KMS-11 (cell line): ENCODE measurements around the gene GRM7.

Experiments used
- H2AFZ ChIP-seq: fragments of 200-600 bp; sonication (generic); 2 replicates; pipeline ENCODE4 v1.6.1; 2016; ENCODE audit warnings: antibody characterized with exemption, mixed run types, low read depth
- H3K27ac ChIP-seq: fragments of 200-600 bp; sonication (generic); 2 replicates; pipeline ENCODE4 v1.6.1; 2016; ENCODE audit warnings: mild to moderate bottlenecking, mixed run types
- H3K27me3 ChIP-seq: fragments of 200-600 bp; sonication (generic); 2 replicates; pipeline ENCODE4 v1.6.1; 2017; ENCODE audit warnings: mild to moderate bottlenecking, low read depth, mixed run types, moderate library complexity; ENCODE audit not compliant: insufficient read depth
- H3K36me3 ChIP-seq: fragments of 200-600 bp; sonication (generic); 2 replicates; pipeline ENCODE4 v1.6.1; 2017; ENCODE audit warnings: mild to moderate bottlenecking, mixed run types; ENCODE audit not compliant: insufficient read depth
- H3K4me1 ChIP-seq: fragments of 200-600 bp; sonication (generic); 2 replicates; pipeline ENCODE4 v1.6.1; 2016; ENCODE audit warnings: mild to moderate bottlenecking, low read depth, mixed run types; ENCODE audit not compliant: poor library complexity, severe bottlenecking
- H3K4me2 ChIP-seq: fragments of 200-600 bp; sonication (generic); 2 replicates; pipeline ENCODE4 v1.7.0; 2016; ENCODE audit warnings: mild to moderate bottlenecking, mixed run types
- H3K4me3 ChIP-seq: fragments of 200-600 bp; sonication (generic); IDR thresholded peaks from 2 replicates; pipeline ENCODE4 v1.6.1; 2017; ENCODE audit warnings: low read depth, low read length, mixed read lengths; ENCODE audit not compliant: insufficient read depth
- H3K79me2 ChIP-seq: fragments of 200-600 bp; sonication (generic); 2 replicates; pipeline ENCODE4 v1.6.1; 2016; ENCODE audit warnings: low read depth, mixed run types; ENCODE audit not compliant: insufficient read depth
- H3K9ac ChIP-seq: fragments of 200-600 bp; sonication (generic); 2 replicates; pipeline ENCODE4 v1.6.1; 2016; ENCODE audit warnings: mild to moderate bottlenecking, mixed run types
- H4K20me1 ChIP-seq: fragments of 200-600 bp; sonication (generic); 2 replicates; pipeline ENCODE4 v1.6.1; 2016; ENCODE audit warnings: mild to moderate bottlenecking, mixed run types; ENCODE audit not compliant: insufficient read depth
- CTCF ChIP-seq: fragments of 200-600 bp; sonication (generic); conservative IDR thresholded peaks from 2 replicates; pipeline ENCODE4 v1.6.1; 2017; ENCODE audit warnings: low read depth, mild to moderate bottlenecking, antibody characterized with exemption, low read length, moderate library complexity, mixed read lengths

GRM7 gene

DNA sequence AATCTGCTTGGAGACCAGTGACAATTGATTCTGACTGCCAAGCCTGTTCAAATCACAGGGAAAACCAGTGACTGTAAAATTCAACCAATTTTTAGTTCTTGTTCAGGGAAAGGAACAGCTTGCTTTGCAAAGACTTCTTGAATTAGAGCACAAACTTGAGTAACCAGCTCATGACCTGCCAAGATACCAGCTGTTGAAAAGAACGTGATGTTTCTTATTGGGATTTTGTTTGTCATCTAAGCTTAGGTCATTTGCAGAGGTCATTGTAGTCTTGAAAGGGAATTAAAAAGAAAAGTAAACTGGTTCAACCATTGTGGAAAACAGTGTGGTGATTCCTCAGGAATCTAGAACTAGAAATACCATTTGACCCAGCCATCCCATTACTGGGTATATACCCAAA lies 428.2 kb downstream of the GRM7 start:
- Histone ChIP-seq H3K27ac (no peak overlapping the region), H3K36me3 (no peaks in the 10 kb centered on the region), H4K20me1 (no peaks in the 10 kb centered on the region), H3K79me2 (no peaks in the 10 kb centered on the region), H3K4me3 (no peak overlapping the region), H3K4me2 (no peak overlapping the region), H3K9ac (no peak overlapping the region), H3K27me3 (no peaks in the 10 kb centered on the region), H3K4me1 (no peaks in the 10 kb centered on the region), H2AFZ (no peak overlapping the region)
- no peak for TF ChIP-seq CTCF

DNA sequence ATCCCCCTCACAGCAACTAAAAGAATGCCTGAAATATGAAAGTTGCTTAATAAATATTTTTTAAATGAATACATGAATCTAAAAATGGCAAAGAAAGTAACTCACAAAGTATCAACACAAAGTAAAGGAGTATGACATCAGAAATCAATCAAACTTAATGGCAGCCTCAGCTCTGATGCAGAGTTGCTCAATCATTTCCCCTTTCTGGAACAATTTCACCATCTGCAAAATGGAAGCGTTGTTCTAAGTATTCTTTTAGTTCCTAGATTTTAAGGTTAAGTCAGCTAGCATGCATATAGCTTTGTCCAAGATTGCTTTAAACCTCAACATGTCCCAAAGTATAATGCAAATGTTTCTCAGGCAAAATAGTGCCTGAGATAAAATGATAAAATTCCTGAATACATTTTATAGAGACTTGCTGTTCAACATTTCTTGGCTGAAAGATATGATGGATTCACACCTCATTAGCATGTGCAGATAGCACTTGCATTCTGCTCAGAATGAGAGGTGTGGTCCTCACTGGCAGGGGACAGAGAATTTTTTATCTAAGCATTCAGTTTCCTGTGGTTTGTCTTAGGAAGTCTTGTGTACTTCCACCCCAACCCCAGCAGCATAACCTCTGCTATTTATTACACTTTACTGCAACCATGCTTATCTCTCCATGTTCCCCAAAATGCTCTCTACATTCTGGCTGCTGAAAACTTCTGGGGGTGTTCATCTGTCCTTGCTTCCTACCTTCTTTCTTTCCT lies 429.3 kb downstream of the GRM7 start:
- no peaks in the 10 kb centered on the region for H3K4me1 ChIP-seq
- no peak overlapping the region for H3K27ac ChIP-seq
- no peak overlapping the region for H2AFZ ChIP-seq
- H3K27me3 ChIP-seq, result no peaks in the 10 kb centered on the region
- TF ChIP-seq CTCF, result no peak
- no peaks in the 10 kb centered on the region for H3K36me3 ChIP-seq
- H3K4me2 ChIP-seq, result no peak overlapping the region
- H3K9ac ChIP-seq, result no peak overlapping the region
- no peaks in the 10 kb centered on the region for H4K20me1 ChIP-seq
- no peaks in the 10 kb centered on the region for H3K79me2 ChIP-seq
- no peak overlapping the region for H3K4me3 ChIP-seq

- H3K4me3 ChIP-seq, result no peak overlapping the region
- H3K4me2 ChIP-seq, result no peak overlapping the region
- no peak overlapping the region for H3K9ac ChIP-seq
- no peak for TF ChIP-seq CTCF
- H3K36me3 ChIP-seq, result no peaks in the 10 kb centered on the region
- no peaks in the 10 kb centered on the region for H3K27me3 ChIP-seq
- no peaks in the 10 kb centered on the region for H3K4me1 ChIP-seq
- H2AFZ ChIP-seq, result no peak overlapping the region
- H4K20me1 ChIP-seq, result no peaks in the 10 kb centered on the region
- H3K27ac ChIP-seq, result no peak overlapping the region
- no peaks in the 10 kb centered on the region for H3K79me2 ChIP-seq
Observed at GRCh38 chr3:7292362-7292761, 431.4 kb downstream of the GRM7 start.

DNA sequence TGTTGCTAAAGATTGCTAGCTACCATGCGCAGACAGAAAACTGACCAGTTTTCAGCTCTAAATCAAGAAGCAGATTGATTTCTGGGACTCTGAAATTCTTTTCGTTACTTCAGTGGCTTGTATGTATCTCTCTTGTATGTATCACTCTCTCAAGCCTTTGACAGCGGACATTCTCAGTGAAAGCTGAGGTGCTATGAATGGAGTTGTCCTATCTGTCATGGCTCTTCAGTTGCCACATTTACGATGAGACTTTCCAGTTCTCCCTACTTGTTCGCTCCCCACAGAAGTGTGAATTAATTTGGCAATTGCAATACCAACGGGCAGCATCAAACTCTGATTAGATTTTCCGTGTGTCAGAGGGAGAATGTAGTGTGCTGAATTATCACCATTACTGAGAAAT lies 432.4 kb downstream of the GRM7 start:
- no peak overlapping the region for H3K9ac ChIP-seq
- no peaks in the 10 kb centered on the region for H3K4me1 ChIP-seq
- no peak overlapping the region for H2AFZ ChIP-seq
- TF ChIP-seq CTCF, result no peak
- H3K27ac ChIP-seq, result no peak overlapping the region
- no peaks in the 10 kb centered on the region for H3K79me2 ChIP-seq
- no peaks in the 10 kb centered on the region for H4K20me1 ChIP-seq
- H3K27me3 ChIP-seq, result no peaks in the 10 kb centered on the region
- no peaks in the 10 kb centered on the region for H3K36me3 ChIP-seq
- no peak overlapping the region for H3K4me3 ChIP-seq
- H3K4me2 ChIP-seq, result no peak overlapping the region
